Epithelial cell of proximal tubule (primary cell): ENCODE measurements around the gene CNTN2. TPM values are rescaled to one million over a fixed set of nuclear protein-coding genes. Genes with fewer than 3 reads are reported as not detected.

Experiments used
- DNase-seq: peaks from one replicate; pipeline ENCODE4 v3.0.0-alpha.2; 2011; ENCODE audit warnings: low read depth
- H3K4me3 ChIP-seq: 2 replicates; pipeline ENCODE4 v1.5.1; 2011; ENCODE audit warnings: low read depth, mild to moderate bottlenecking, low read length
- total RNA-seq: library from RNA; depleted of rRNA; stranded (reverse); fragments of >200 nt; gene quantifications from 2 replicates; pipeline ENCODE4 v1.2.3, GENCODE V29; 2015
- TF ChIP-seq, protein P1 (sequence below): conservative IDR thresholded peaks from 2 replicates; pipeline ENCODE4 v1.5.1; 2012; ENCODE audit warnings: low read depth, mild to moderate bottlenecking, low read length

CNTN2 gene
- total RNA-seq, 1 donor from 2014 or later: not detected

DNA sequence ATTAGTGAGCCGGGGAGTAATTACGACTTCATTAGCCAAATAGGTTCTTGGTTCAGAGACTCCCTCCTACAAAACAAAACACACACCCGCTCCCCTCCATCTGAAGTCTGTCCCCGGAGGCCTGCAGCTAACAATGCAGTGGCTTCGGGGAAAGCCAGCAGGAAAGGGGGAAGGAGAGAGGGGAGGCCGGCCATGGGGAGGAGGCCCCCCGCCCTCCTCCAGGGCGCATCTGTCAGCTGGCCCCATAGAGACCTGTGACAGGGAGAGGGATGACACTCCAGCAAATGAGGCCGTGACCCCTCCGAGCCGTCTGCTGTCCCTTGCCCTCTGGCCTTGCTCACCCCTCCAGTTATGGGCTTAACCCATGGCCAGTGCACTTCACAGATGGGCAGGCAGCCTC, 12.1 kb upstream of the CNTN2 start:
- TF ChIP-seq, protein P1, sequence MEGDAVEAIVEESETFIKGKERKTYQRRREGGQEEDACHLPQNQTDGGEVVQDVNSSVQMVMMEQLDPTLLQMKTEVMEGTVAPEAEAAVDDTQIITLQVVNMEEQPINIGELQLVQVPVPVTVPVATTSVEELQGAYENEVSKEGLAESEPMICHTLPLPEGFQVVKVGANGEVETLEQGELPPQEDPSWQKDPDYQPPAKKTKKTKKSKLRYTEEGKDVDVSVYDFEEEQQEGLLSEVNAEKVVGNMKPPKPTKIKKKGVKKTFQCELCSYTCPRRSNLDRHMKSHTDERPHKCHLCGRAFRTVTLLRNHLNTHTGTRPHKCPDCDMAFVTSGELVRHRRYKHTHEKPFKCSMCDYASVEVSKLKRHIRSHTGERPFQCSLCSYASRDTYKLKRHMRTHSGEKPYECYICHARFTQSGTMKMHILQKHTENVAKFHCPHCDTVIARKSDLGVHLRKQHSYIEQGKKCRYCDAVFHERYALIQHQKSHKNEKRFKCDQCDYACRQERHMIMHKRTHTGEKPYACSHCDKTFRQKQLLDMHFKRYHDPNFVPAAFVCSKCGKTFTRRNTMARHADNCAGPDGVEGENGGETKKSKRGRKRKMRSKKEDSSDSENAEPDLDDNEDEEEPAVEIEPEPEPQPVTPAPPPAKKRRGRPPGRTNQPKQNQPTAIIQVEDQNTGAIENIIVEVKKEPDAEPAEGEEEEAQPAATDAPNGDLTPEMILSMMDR: no peak
- DNase-seq: no peak
- no peak overlapping the region for H3K4me3 ChIP-seq

DNA sequence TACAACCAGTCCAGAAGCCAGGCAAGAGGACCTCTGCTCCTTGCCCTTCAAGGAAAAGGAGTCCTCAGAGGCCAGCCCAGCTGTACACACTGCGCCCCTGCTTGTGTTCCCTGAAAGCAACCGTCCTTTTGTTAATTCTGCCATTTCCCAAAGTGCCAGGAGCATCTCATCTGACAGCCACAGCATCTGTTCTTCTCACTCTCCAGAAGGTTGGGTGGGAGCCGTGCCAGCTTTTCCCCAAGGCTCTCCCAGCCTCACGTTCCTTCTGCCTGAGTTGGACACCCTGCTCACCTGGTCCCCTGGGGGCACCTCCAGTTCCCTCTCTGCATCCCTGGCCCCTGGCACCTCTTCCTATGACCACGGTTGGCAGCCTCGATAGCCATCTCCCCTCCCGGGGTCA, 10.5 kb upstream of the CNTN2 start:
- no peak for DNase-seq
- no peak overlapping the region for H3K4me3 ChIP-seq
- TF ChIP-seq, protein P1: no peak

DNA sequence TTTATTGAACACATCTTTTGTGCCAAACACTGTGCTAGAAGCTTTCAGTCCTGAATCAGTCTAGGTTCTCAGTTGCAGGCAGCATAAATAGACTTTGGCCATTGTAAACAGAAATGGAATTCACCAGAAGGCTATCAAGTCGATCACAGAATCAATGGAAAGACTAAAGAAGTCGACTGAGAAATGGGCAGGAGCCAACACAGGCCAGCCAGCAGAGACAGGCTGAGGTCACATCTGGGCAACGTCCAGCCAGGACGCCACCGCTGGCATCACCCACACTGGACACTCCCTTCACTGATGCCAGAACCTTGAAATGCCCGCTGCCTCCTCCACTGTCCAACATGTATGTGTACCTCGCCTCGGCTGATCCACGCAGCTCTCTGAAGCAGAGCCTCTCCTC, 5.5 kb upstream of the CNTN2 start:
- H3K4me3 ChIP-seq: no peak overlapping the region
- TF ChIP-seq, protein P1: no peak
- DNase-seq: no peak

DNA sequence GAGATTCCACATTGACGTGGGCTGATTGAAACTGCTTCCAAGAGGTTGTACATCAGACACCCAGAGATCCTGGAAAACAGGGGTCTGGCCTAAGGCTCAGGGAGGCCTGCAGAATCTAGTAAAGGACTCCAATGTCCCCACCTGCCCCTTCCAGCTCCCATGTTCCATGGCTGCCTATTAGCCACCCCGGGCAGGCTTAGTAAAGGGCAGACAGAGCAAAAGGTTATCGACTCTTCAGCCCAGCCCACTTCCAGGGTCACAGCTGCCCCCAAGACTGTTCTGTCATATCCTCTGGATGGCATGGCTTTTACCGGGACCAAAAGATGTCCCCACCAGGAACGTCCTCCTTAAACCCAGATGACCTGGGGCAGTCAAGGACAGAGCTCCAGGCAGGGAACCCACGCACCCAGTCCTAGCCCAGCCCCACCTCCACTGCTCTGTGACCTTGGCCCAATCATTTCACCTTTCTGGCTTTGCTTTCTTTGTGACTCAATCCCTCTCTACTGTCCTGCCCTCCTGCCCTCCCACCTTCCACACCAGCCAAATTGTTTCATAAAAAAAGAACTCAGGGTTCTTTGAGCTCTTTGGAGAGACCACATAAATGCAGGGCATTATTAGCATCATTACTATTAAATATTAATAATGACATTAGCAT, 4.8 kb upstream of the CNTN2 start:
- no peak overlapping the region for H3K4me3 ChIP-seq
- TF ChIP-seq, protein P1: no peak
- DNase-seq: no peak

DNA sequence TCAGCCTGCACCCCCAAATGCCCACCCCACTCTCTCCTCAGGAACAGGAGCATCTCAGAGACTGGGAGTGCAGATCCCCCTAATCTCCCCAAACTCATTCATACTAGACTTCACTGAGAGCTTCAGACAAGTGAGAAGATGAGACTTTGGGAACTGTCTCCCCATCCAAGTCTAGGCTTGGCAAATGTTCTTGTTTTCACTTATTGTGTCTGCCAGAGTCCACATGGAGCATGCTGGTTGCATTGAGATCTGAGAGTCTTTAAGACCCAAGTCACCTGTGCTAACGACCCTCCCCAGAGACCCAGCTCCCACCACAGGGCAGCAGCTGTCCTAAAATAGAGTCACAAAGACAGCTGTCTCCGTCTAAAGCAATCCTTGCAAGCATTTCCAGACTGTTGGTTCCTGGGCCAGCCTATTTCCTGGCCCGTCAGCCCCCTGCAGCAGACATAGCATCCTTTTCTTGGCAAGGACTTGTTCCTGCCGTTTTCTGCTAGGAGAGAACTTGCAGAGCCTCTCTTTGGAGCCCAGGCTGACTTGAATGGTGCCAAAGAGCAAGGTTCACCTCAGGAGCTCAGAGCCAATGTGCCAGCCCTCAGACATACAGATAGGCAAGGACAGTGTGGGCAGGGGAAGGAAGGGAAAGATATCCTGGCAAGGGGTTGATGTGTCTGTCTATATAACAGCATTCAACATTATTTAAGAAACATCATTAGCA, 1.9 kb upstream of the CNTN2 start:
- DNase-seq: no peak
- TF ChIP-seq, protein P1: no peak
- no peak overlapping the region for H3K4me3 ChIP-seq

DNA sequence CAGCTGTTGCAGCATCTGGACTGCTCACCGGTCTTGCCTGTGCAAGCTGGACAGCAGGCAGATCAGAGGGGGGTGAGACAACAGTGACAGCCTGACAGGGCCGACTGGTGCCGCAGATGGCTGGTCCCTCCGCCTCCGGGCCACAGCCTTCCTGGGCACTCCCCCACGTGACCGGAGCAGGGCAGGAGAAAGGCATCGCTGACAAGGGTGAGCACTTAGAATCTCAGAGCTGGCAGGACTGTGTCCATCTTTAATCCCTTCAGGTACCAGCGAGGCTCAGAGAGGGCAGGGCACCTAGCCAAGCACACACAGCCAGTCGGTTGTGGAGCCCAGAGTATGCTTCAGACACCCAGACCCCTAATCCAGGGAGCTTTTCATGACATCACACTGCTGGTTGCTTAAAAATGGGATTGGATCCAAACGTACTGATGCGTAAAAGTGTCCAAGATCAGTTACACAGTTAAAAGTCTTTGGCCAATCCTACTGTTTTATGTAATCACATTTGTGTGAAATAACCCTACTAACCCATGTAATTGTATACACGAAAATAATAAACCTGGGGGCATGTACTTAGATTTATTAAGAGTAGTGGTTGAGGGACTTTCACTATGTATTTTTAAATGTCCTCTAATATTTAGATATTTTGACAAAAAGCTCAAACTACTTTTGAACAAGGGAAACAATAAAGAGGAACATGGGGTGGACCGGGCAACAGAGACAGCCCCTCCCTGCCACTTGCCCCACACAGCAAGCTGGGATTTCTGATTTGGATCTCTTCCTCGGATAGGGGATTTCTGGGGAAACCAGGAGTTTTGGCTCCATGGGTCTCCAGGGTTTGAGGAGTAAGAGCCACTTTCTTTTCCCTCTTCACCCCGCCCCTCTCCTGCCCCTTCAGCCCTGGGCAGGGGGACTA, 758 bp upstream of the CNTN2 start:
- no peak for DNase-seq
- TF ChIP-seq, protein P1: no peak
- H3K4me3 ChIP-seq: no peak overlapping the region
